Adrenal gland (tissue), 5 donors: ENCODE measurements around the gene CMYA5.

Source experiments
- CTCF ChIP-seq, 6 experiments: fragments of 450-650 bp in 4 of 6; fragments of 200-600 bp in 2 of 6; sonication (generic) in 1 of 6; IDR thresholded peaks; 1 replicate in 5 of 6; 2 replicates in 1 of 6; pipeline versions ENCODE4 v1.5.1 to v1.8.0; 2016 to 2021; ENCODE audit warnings: antibody characterized with exemption in 6 of 6, mild to moderate bottlenecking in 2 of 6, moderate library complexity in 1 of 6
- POLR2A ChIP-seq, 2 donors: fragments of 450-650 bp; IDR thresholded peaks; one replicate each; pipeline ENCODE4 v1.6.1; 2017; ENCODE audit warnings: antibody characterized with exemption in 2 of 2, mild to moderate bottlenecking in 2 of 2, moderate library complexity in 1 of 2
- donor health status: DM: no; HTN: no; CAD: no.

- TF ChIP-seq CTCF (IDR thresholded peaks at IDR 0.05) (no peak), POLR2A (IDR thresholded peaks at IDR 0.05) (no peak)
These were observed 109.4 kb downstream of the CMYA5 start for GRCh38 chr5:79798893-79799590.
